Measurements from ENCODE around the gene COBL. TPM values are rescaled to one million over a fixed set of nuclear protein-coding genes. Genes with fewer than 3 reads are reported as not detected.

The COBL gene
- total RNA-seq, 2 donors from 2014 or later = 1.4 to 1.6 TPM

DNA sequence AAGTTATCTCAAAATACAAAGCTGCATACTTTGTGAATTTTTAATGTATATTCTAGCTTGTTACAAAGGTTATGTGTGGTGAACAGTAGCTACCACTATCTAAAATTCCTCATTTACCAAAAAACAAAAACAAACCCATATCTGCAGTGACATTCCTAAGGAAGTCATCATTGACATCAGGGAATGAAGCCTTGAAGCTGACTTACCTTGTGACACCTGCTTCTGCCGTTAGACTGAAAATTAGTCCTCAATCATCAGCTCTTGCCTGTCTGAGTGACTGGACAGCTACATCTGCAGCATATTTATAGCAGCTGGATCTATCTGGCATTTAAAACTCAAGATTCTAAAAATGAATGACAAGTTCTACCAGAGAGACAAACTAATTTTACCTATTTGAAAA is 43.2 kb downstream of the COBL start:
- no peaks in the 10 kb centered on the region for H3K27me3 ChIP-seq (replicated peaks; ENCODE audit: insufficient read depth)
- no peak overlapping the region for H3K27ac ChIP-seq
- no peak for ATAC-seq (ENCODE audit: insufficient number of reproducible peaks, low FRiP score, low read depth)
- H3K4me1 ChIP-seq (ENCODE audit: control insufficient read depth in 1 of 2, low read depth in 2 of 2) = peaks cover 0 to 9% of the 10 kb centered on the region in 2 donors
- no peaks in the 10 kb centered on the region for H3K9me3 ChIP-seq
- no peak for DNase-seq (ENCODE audit: low spot score)
- no peaks in the 10 kb centered on the region for H3K36me3 ChIP-seq
- TF ChIP-seq, protein P1, sequence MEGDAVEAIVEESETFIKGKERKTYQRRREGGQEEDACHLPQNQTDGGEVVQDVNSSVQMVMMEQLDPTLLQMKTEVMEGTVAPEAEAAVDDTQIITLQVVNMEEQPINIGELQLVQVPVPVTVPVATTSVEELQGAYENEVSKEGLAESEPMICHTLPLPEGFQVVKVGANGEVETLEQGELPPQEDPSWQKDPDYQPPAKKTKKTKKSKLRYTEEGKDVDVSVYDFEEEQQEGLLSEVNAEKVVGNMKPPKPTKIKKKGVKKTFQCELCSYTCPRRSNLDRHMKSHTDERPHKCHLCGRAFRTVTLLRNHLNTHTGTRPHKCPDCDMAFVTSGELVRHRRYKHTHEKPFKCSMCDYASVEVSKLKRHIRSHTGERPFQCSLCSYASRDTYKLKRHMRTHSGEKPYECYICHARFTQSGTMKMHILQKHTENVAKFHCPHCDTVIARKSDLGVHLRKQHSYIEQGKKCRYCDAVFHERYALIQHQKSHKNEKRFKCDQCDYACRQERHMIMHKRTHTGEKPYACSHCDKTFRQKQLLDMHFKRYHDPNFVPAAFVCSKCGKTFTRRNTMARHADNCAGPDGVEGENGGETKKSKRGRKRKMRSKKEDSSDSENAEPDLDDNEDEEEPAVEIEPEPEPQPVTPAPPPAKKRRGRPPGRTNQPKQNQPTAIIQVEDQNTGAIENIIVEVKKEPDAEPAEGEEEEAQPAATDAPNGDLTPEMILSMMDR (IDR thresholded peaks at IDR 0.05) = no peak
- no peak overlapping the region for H3K4me3 ChIP-seq

DNA sequence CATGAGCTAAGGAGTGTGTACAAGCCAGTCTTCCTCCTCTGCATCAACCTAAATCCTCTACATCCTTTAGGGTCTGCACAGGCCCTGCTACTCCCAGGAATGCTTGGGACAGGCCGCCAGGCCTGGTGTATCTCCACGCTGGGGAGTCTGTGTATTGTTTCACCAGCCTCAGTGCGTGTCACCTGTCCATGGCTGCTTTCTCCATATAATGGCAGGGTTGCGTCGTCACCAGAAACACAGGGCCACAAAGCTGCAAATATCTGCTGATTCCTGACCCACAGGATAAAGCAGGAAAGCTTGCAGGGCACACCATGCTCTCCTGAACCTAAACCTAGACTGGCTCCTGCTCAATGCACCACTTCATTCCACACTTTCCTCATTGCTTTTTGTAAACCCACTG is 45.6 kb downstream of the COBL start:
- TF ChIP-seq, protein P1 (IDR thresholded peaks at IDR 0.05) = no peak
- H3K9me3 ChIP-seq = no peaks in the 10 kb centered on the region
- ATAC-seq (ENCODE audit: insufficient number of reproducible peaks, low FRiP score, low read depth) = no peak
- no peak for DNase-seq (ENCODE audit: low spot score)
- no peaks in the 10 kb centered on the region for H3K27me3 ChIP-seq (replicated peaks; ENCODE audit: insufficient read depth)
- H3K27ac ChIP-seq = no peak overlapping the region
- no peaks in the 10 kb centered on the region for H3K36me3 ChIP-seq
- H3K4me3 ChIP-seq = no peak overlapping the region
- H3K4me1 ChIP-seq (ENCODE audit: control insufficient read depth in 1 of 2, low read depth in 2 of 2) = peaks cover 0 to 9% of the 10 kb centered on the region in 2 donors

DNA sequence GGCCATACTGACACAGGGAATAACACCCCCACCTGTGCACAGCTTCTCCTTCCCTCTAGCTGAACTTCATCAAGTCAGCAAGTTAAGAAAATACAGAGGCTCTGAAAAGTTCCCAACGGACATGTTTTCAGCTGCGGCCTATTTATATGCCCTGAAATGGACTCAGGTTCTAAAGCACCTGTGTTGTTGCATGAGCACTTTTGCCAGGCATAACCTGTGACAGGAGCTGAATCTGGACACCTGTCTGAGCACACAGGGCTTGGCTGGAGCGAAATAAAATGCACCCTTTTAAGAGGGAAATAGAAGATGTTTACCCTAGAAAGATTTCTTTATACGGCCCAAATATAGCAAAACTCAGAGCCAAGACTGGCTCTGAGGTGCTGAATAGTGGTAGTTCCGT is 46.7 kb downstream of the COBL start:
- Histone ChIP-seq H3K27ac (no peak overlapping the region), H3K36me3 (no peaks in the 10 kb centered on the region), H3K9me3 (no peaks in the 10 kb centered on the region), H3K27me3 (replicated peaks; ENCODE audit: insufficient read depth) (no peaks in the 10 kb centered on the region), H3K4me1 (ENCODE audit: control insufficient read depth in 1 of 2, low read depth in 2 of 2) (peaks cover 0 to 9% of the 10 kb centered on the region in 2 donors), H3K4me3 (no peak overlapping the region)
- DNase-seq (ENCODE audit: low spot score) (no peak), ATAC-seq (ENCODE audit: insufficient number of reproducible peaks, low FRiP score, low read depth) (no peak)
- TF ChIP-seq, protein P1 (IDR thresholded peaks at IDR 0.05) = no peak

DNA sequence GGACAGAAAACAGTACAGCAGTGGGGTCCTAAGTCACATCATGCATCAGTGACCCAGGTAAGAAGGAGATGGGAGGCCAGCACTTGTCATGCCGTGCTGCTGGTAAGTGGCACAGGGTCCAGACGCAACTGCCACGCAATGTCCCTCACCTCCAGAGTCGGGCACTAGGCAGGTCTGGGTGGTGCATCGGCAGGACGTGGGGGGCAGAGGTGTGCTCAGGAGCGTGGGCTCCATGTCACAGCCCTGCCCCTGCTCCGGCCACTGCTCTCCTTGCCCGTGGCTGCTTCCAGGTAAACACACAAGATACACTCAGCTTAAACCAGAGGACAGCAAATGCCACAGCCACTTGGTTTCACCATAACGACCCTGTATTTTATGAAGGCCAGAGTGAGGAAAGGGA is 47.3 kb downstream of the COBL start:
- no peak for ATAC-seq (ENCODE audit: insufficient number of reproducible peaks, low FRiP score, low read depth)

DNA sequence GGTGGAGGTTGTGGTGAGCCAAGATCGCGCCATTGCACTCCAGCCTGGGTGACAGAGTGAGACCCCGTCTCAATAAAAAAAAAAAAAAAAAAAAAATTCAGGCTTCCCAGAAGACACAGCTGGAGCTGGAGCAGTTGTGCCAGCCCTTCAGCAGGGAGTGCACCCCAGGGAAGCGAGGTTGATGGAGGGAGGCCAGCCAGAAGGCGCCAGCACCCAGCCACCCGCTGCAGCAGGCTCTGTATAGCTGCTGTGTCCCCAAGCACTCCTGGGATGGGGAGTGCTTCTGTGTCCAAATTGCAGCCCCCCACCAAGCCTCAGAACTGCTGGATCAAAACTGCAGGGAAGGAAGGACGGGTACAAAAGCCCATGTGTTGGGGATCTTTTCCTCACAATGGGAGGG is 47.8 kb downstream of the COBL start:
- Histone ChIP-seq H3K4me1 (ENCODE audit: control insufficient read depth in 1 of 2, low read depth in 2 of 2) (peaks cover 0 to 9% of the 10 kb centered on the region in 2 donors), H3K27ac (no peak overlapping the region), H3K4me3 (no peak overlapping the region), H3K9me3 (no peaks in the 10 kb centered on the region), H3K27me3 (replicated peaks; ENCODE audit: insufficient read depth) (no peaks in the 10 kb centered on the region), H3K36me3 (no peaks in the 10 kb centered on the region)
- TF ChIP-seq, protein P1 (IDR thresholded peaks at IDR 0.05) = no peak
- DNase-seq (ENCODE audit: low spot score) (no peak), ATAC-seq (ENCODE audit: insufficient number of reproducible peaks, low FRiP score, low read depth) (no peak)

More for the DNA sequence above, 47.3 kb downstream of the COBL start:
- Histone ChIP-seq H3K9me3 (no peaks in the 10 kb centered on the region), H3K27me3 (replicated peaks; ENCODE audit: insufficient read depth) (no peaks in the 10 kb centered on the region), H3K36me3 (no peaks in the 10 kb centered on the region), H3K4me1 (ENCODE audit: control insufficient read depth in 1 of 2, low read depth in 2 of 2) (peaks cover 0 to 9% of the 10 kb centered on the region in 2 donors), H3K4me3 (no peak overlapping the region), H3K27ac (no peak overlapping the region)
- TF ChIP-seq, protein P1 (IDR thresholded peaks at IDR 0.05) = no peak
- DNase-seq (ENCODE audit: low spot score) = no peak

Data from thoracic aorta (tissue), 2 donors.